IMR-90 (cell line): ENCODE results near the gene NXNL2. TPM values are rescaled to one million over a fixed set of nuclear protein-coding genes. Genes with fewer than 3 reads are reported as not detected.
A peak's percentile ranks its signal among the peaks of the same experiment; 100 is the strongest.

ENCODE experiments used
- ATAC-seq: fragments of 200-7000 bp; cut with Tn5 transposase; 2 replicates; pipeline ENCODE4 v1.9.1; 2020; ENCODE audit warnings: low read depth, mild to moderate bottlenecking, moderate library complexity
- BruUV-seq: library from RNA; stranded (reverse); fragments of 400-500 nt; replicated peaks from 2 replicates; lab custom pipeline; 2021; lab: Mats Ljungman, UMichigan
- CTCF ChIA-PET: fragments of 300-600 bp; formaldehyde crosslinking; extraction: SDS; loops from one replicate; lab custom pipeline; 2021; ENCODE audit warnings: antibody characterized with exemption; lab: Yijun Ruan, JAX
- POLR2A ChIA-PET: fragments of 300-600 bp; sonication (Branson Sonifier 250); formaldehyde crosslinking; loops from one replicate; lab custom pipeline; 2022; ENCODE audit warnings: antibody characterized with exemption; ENCODE audit not compliant: unreplicated experiment; lab: Charles Lee
- DNase-seq: peaks from one replicate; pipeline ENCODE4 v3.0.0; 2013
- H2AFZ ChIP-seq: replicated peaks from 2 replicates; pipeline ENCODE3; 2013; ENCODE audit warnings: low read length, mild to moderate bottlenecking; ENCODE audit not compliant: poor library complexity
- H2AK5ac ChIP-seq: 2 replicates; pipeline ENCODE4 v1.6.1; 2013; ENCODE audit warnings: low read depth, low read length, inconsistent platforms
- H2AK9ac ChIP-seq: replicated peaks from 2 replicates; pipeline ENCODE3; 2013; ENCODE audit warnings: mild to moderate bottlenecking, low read depth, low read length, moderate library complexity; ENCODE audit not compliant: poor library complexity
- H2BK120ac ChIP-seq: 2 replicates; pipeline ENCODE4 v1.6.1; 2013; ENCODE audit warnings: low read depth, low read length, inconsistent platforms
- H2BK15ac ChIP-seq: 3 replicates; pipeline ENCODE4 v1.6.1; 2013; ENCODE audit warnings: low read depth, low read length, inconsistent platforms
- H2BK20ac ChIP-seq: 2 replicates; pipeline ENCODE4 v1.6.1; 2013; ENCODE audit warnings: low read depth, mild to moderate bottlenecking, inconsistent platforms, low read length, moderate library complexity
- H2BK5ac ChIP-seq: 2 replicates; pipeline ENCODE4 v1.6.1; 2013; ENCODE audit warnings: mild to moderate bottlenecking, low read depth, low read length, inconsistent platforms; ENCODE audit not compliant: poor library complexity, severe bottlenecking
- H3K14ac ChIP-seq: replicated peaks from 2 replicates; pipeline ENCODE4 v1.6.1; 2013; ENCODE audit warnings: low read depth, low read length, inconsistent platforms
- H3K18ac ChIP-seq: 2 replicates; pipeline ENCODE4 v1.6.1; 2013; ENCODE audit warnings: low read depth, low read length, control low read depth
- H3K23ac ChIP-seq: 2 replicates; pipeline ENCODE4 v1.6.1; 2013; ENCODE audit warnings: low read depth, low read length, inconsistent platforms
- H3K27ac ChIP-seq: 2 replicates; pipeline ENCODE4 v1.5.1; 2013; ENCODE audit warnings: mild to moderate bottlenecking, control low read depth, low read length; ENCODE audit not compliant: insufficient read depth
- H3K27me3 ChIP-seq: 2 replicates; pipeline ENCODE4 v1.6.1; 2013; ENCODE audit warnings: low read length; ENCODE audit not compliant: control insufficient read depth, insufficient read depth
- H3K36me3 ChIP-seq: 2 replicates; pipeline ENCODE4 v1.6.1; 2013; ENCODE audit warnings: low read length, mixed read lengths; ENCODE audit not compliant: control insufficient read depth, insufficient read depth
- H3K4ac ChIP-seq: 2 replicates; pipeline ENCODE4 v1.6.1; 2013; ENCODE audit warnings: low read depth, low read length, inconsistent platforms
- H3K4me1 ChIP-seq: 2 replicates; pipeline ENCODE4 v1.6.1; 2013; ENCODE audit warnings: low read length, mixed read lengths; ENCODE audit not compliant: control insufficient read depth, insufficient read depth
- H3K4me2 ChIP-seq: 2 replicates; pipeline ENCODE4 v1.6.1; 2013; ENCODE audit warnings: low read depth, mild to moderate bottlenecking, control low read depth, low read length, moderate library complexity
- H3K4me3 ChIP-seq: 2 replicates; pipeline ENCODE4 v1.5.1; 2013; ENCODE audit warnings: low read depth, mild to moderate bottlenecking, control low read depth, low read length, moderate library complexity; ENCODE audit not compliant: insufficient read depth
- H3K56ac ChIP-seq: 2 replicates; pipeline ENCODE4 v1.6.1; 2013; ENCODE audit warnings: low read length, inconsistent platforms; ENCODE audit not compliant: insufficient read depth; ENCODE audit errors: extremely low read depth
- H3K79me1 ChIP-seq, 2 experiments: 2 replicates each; pipeline ENCODE4 v1.6.1; 2013; ENCODE audit warnings: low read length in 2 of 2, inconsistent platforms in 1 of 2, low read depth in 1 of 2
- H3K9ac ChIP-seq: 2 replicates; pipeline ENCODE4 v1.6.1; 2013; ENCODE audit warnings: low read depth, low read length, control low read depth
- H3K9me1 ChIP-seq: 2 replicates; pipeline ENCODE4 v1.6.1; 2013; ENCODE audit warnings: low read length, inconsistent platforms; ENCODE audit not compliant: insufficient read depth
- H3K9me3 ChIP-seq: 2 replicates; pipeline ENCODE4 v1.6.1; 2013; ENCODE audit warnings: low read length; ENCODE audit not compliant: control insufficient read depth, insufficient read depth
- H4K20me1 ChIP-seq: 2 replicates; pipeline ENCODE4 v1.6.1; 2013; ENCODE audit warnings: low read length, inconsistent platforms; ENCODE audit not compliant: insufficient read depth
- H4K5ac ChIP-seq: 2 replicates; pipeline ENCODE4 v1.6.1; 2013; ENCODE audit warnings: mild to moderate bottlenecking, low read depth, low read length, control low read depth
- H4K8ac ChIP-seq, 2 experiments: 2 replicates each; pipeline ENCODE4 v1.6.1; 2013; ENCODE audit warnings: low read depth in 2 of 2, low read length in 2 of 2, control low read depth in 1 of 2, inconsistent platforms in 1 of 2
- H4K91ac ChIP-seq: 2 replicates; pipeline ENCODE4 v1.6.1; 2013; ENCODE audit warnings: low read depth, low read length, inconsistent platforms; ENCODE audit not compliant: insufficient read depth
- CHD1 ChIP-seq: IDR thresholded peaks from 2 replicates; pipeline ENCODE4 v1.6.1; 2012; ENCODE audit warnings: low read depth, low read length, improper control_type of control experiment
- CTCF ChIP-seq: conservative IDR thresholded peaks from 2 replicates; pipeline ENCODE4 v1.5.1; 2012; ENCODE audit warnings: mild to moderate bottlenecking, low read depth, low read length, improper control_type of control experiment
- ELK1 ChIP-seq: fragments of 150-350 bp; IDR thresholded peaks from 2 replicates; pipeline ENCODE4 v1.6.1; 2016; ENCODE audit warnings: low read depth, mild to moderate bottlenecking, low read length, moderate library complexity, borderline replicate concordance
- MAFK ChIP-seq: IDR thresholded peaks from 2 replicates; pipeline ENCODE4 v1.6.1; 2012; ENCODE audit warnings: low read depth, low read length, improper control_type of control experiment
- MAZ ChIP-seq: IDR thresholded peaks from 2 replicates; pipeline ENCODE4 v1.6.1; 2012; ENCODE audit warnings: low read depth, mild to moderate bottlenecking, low read length, improper control_type of control experiment, moderate library complexity, borderline replicate concordance
- MXI1 ChIP-seq: IDR thresholded peaks from 2 replicates; pipeline ENCODE4 v1.6.1; 2012; ENCODE audit warnings: low read depth, mild to moderate bottlenecking, low read length, moderate library complexity, borderline replicate concordance
- NFE2L2 ChIP-seq: fragments of 150-350 bp; IDR thresholded peaks from 2 replicates; pipeline ENCODE4 v1.6.1; 2016; ENCODE audit warnings: low read depth, mild to moderate bottlenecking, low read length
- RCOR1 ChIP-seq: IDR thresholded peaks from 2 replicates; pipeline ENCODE4 v1.6.1; 2012; ENCODE audit warnings: mild to moderate bottlenecking, low read length, improper control_type of control experiment; ENCODE audit not compliant: insufficient replicate concordance
- RFX5 ChIP-seq: IDR thresholded peaks from 2 replicates; pipeline ENCODE4 v1.8.0; 2012; ENCODE audit warnings: low read depth, mild to moderate bottlenecking, low read length, moderate library complexity
- SMC3 ChIP-seq: fragments of 150-350 bp; IDR thresholded peaks from 2 replicates; pipeline ENCODE4 v1.6.1; 2016; ENCODE audit warnings: low read depth, mild to moderate bottlenecking, antibody characterized with exemption, low read length, moderate library complexity
- USF2 ChIP-seq: fragments of 150-350 bp; IDR thresholded peaks from 2 replicates; pipeline ENCODE4 v1.6.1; 2017; ENCODE audit warnings: mild to moderate bottlenecking, antibody characterized with exemption, low read length, low read depth
- WGBS, 2 experiments: methylation state at CpG; one replicate each; pipeline versions ENCODE4 v1.1.5 to v1.1.7; 2013; ENCODE audit warnings: missing lambda C conversion rate in 2 of 2; ENCODE audit not compliant: insufficient read length in 1 of 2; ENCODE audit errors: extremely low coverage in 2 of 2; 5-methylcytosine and 5-hydroxymethylcytosine counted together
- dilution Hi-C: fragments of 300-500 bp; cut with HindIII; formaldehyde crosslinking; loops from one replicate; pipeline ENCODE4 v1.14.3; 2018; ENCODE audit warnings: low sequenced_read_pairs; ENCODE audit not compliant: unreplicated experiment
- in situ Hi-C: fragments of 300-500 bp; cut with MboI; formaldehyde crosslinking; loops from 3 replicates; pipeline ENCODE4 v1.14.3; 2019; ENCODE audit warnings: low sequenced_read_pairs, inconsistent platforms, mixed read lengths
- intact Hi-C: fragments of 100-400 bp; cut with micrococcal nuclease; formaldehyde crosslinking; loops from 2 replicates; pipeline ENCODE4 v1.10.0; 2022
- polyA plus RNA-seq, 3 experiments: library from polyadenylated mRNA; depleted of rRNA; stranded (reverse); fragments of >200 nt; gene quantifications; 2 replicates each; pipeline ENCODE4 v1.2.3, GENCODE V29; 2012; ENCODE audit warnings: low replicate concordance in 1 of 3
- total RNA-seq: library from RNA; depleted of rRNA; stranded (reverse); fragments of >200 nt; gene quantifications from 2 replicates; pipeline ENCODE4 v1.2.3, GENCODE V29; 2012

Gene NXNL2
- total and polyA plus RNA-seq, 2 of the 4 experiments (the other 2 are of a cell fraction) = 3.2 to 6.4 TPM

GRCh38 chr9:88578121-88579049 is 43.4 kb downstream of the NXNL2 start:
- peak; percentile 92 for ATAC-seq
- ChIA-PET CTCF (interaction anchor here (0.5 to 0.9 kb wide), 2 partner anchors 269 to 481 kb away, joined by 3 to 4 read pairs; no protein-coding TSS in a partner anchor), POLR2A (no interaction called here)
- Histone ChIP-seq H2BK5ac (peak overlapping the region; percentile 31), H4K91ac (peak overlapping the region; percentile 93), H3K9ac (0 out of 2 replicates have a peak overlapping the region, but pooled peaks have one; percentile 26), H3K9me1 (0 out of 2 replicates have a peak, but pooled peaks cover 4% of the 10 kb centered on the region), H2AFZ (peak overlapping the region; percentile 97), H3K18ac (peak overlapping the region; percentile 41; the same call in 1 of the 2 replicates), H3K4ac (peak overlapping the region; percentile 71), H4K5ac (peak overlapping the region; percentile 98), H3K9me3 (no peaks in the 10 kb centered on the region), H3K4me2 (peak overlapping the region; percentile 29; the same call in 1 of the 2 replicates), H3K23ac (no peak overlapping the region), H3K79me1 (0 out of 4 replicates have a peak, but pooled peaks cover 0 to 4% of the 10 kb centered on the region in 2 experiments), H3K27me3 (no peaks in the 10 kb centered on the region), H3K4me1 (peaks cover 4% of the 10 kb centered on the region; the same call in 1 of the 2 replicates), H3K4me3 (no peak overlapping the region), H4K8ac (peak overlapping the region; percentile 91 to 96), H2BK120ac (peak overlapping the region; percentile 87), H3K36me3 (no peaks in the 10 kb centered on the region), H3K14ac (no peak overlapping the region), H3K56ac (no peak overlapping the region), H4K20me1 (no peaks in the 10 kb centered on the region), H2AK9ac (peak overlapping the region; percentile 91), H2BK15ac (peak overlapping the region; percentile 93; the same call in 2 of the 3 replicates), H3K27ac (0 out of 2 replicates have a peak overlapping the region, but pooled peaks have one; percentile 21), H2BK20ac (peak overlapping the region; percentile 63), H2AK5ac (peak overlapping the region; percentile 84)
- WGBS, 2 experiments = 100% methylated on average over 4 of the region's 28 CpGs; no CpG with 5 or more reads in 1 of the 2 experiments
- intact Hi-C loops (loop anchor here (1.0 to 10.0 kb wide), 7 partner anchors 101 to 626 kb away; partner anchors contain the start of gene SPIN1), dilution Hi-C loops (no loop called here), in situ Hi-C loops (loop anchor here (10.0 kb wide), 4 partner anchors 184 to 614 kb away; no protein-coding TSS in a partner anchor)
- no TSS peak for BruUV-seq
- peak; percentile 69 for DNase-seq
- TF ChIP-seq CHD1 (no peak), MAZ (0 out of 2 replicates have a peak, but pooled peaks have one; percentile 29), MAFK (no peak), MXI1 (no peak), ELK1 (no peak), NFE2L2 (no peak), USF2 (no peak), RFX5 (no peak), RCOR1 (no peak), CTCF (peak; percentile 95), SMC3 (peak; percentile 94)
